Neural cell (in vitro differentiated cells): ENCODE data around the gene ZBTB25.

Source experiments
- CTCF ChIP-seq: fragments of 450-650 bp; IDR thresholded peaks from 2 replicates; pipeline ENCODE4 v1.5.1; 2014; ENCODE audit warnings: antibody characterized with exemption, mild to moderate bottlenecking, moderate library complexity; ENCODE audit not compliant: poor library complexity, severe bottlenecking
- EP300 ChIP-seq: fragments of 450-650 bp; conservative IDR thresholded peaks from 2 replicates; pipeline ENCODE4 v1.6.1; 2014; ENCODE audit warnings: antibody characterized with exemption, mild to moderate bottlenecking, moderate library complexity; ENCODE audit not compliant: poor library complexity, severe bottlenecking
- EZH2 ChIP-seq: fragments of 200-600, 300-800 bp; shearing (Covaris generic), sonication (generic); IDR thresholded peaks from 2 replicates; pipeline ENCODE4 v1.6.1; 2014; ENCODE audit warnings: antibody characterized with exemption, low read length, borderline replicate concordance, mild to moderate bottlenecking; ENCODE audit not compliant: insufficient read depth, poor library complexity, severe bottlenecking
- MXI1 ChIP-seq: fragments of 450-650 bp; conservative IDR thresholded peaks from 2 replicates; pipeline ENCODE4 v1.6.1; 2014; ENCODE audit warnings: antibody characterized with exemption, mild to moderate bottlenecking; ENCODE audit not compliant: poor library complexity, severe bottlenecking
- POLR2AphosphoS5 ChIP-seq: IDR thresholded peaks from 2 replicates; pipeline ENCODE4 v1.6.1; 2012
- RAD21 ChIP-seq: fragments of 450-650 bp; conservative IDR thresholded peaks from 2 replicates; pipeline ENCODE4 v1.6.1; 2014; ENCODE audit warnings: antibody characterized with exemption, mild to moderate bottlenecking, moderate library complexity
- REST ChIP-seq: IDR thresholded peaks from 2 replicates; pipeline ENCODE4 v1.6.1; 2012; ENCODE audit warnings: borderline replicate concordance
- SMC3 ChIP-seq: fragments of 450-650 bp; conservative IDR thresholded peaks from 2 replicates; pipeline ENCODE4 v1.6.1; 2014; ENCODE audit warnings: antibody characterized with exemption, mild to moderate bottlenecking, moderate library complexity; ENCODE audit not compliant: poor library complexity

- no peak for TF ChIP-seq CTCF
- TF ChIP-seq EP300: no peak
- TF ChIP-seq EZH2: no peak
- no peak for TF ChIP-seq REST
- TF ChIP-seq POLR2AphosphoS5: no peak
- no peak for TF ChIP-seq SMC3
- no peak for TF ChIP-seq MXI1
- no peak for TF ChIP-seq RAD21
Observed at GRCh38 chr14:64417771-64418125, 85.9 kb downstream of the ZBTB25 start.
